Neural crest cell (in vitro differentiated cells): Measurements from ENCODE around the gene CASD1. TPM values are rescaled to one million over a fixed set of nuclear protein-coding genes. Genes with fewer than 3 reads are reported as not detected.

Experiments used
- DNase-seq: peaks from one replicate; pipeline ENCODE4 v3.0.0; 2021; ENCODE audit warnings: low read depth, mixed read lengths, low spot score
- H3K27ac Mint-ChIP-seq: one replicate; pipeline ENCODE4 v1.8.0; 2021; ENCODE audit warnings: mild to moderate bottlenecking, mixed read lengths; ENCODE audit not compliant: unreplicated experiment
- H3K27me3 Mint-ChIP-seq: 2 replicates; pipeline ENCODE4 v1.8.0; 2021; ENCODE audit warnings: low read depth, mild to moderate bottlenecking, mixed read lengths
- H3K36me3 Mint-ChIP-seq: 2 replicates; pipeline ENCODE4 v1.8.0; 2021; ENCODE audit warnings: low read depth, mild to moderate bottlenecking, mixed read lengths
- H3K4me1 Mint-ChIP-seq: 2 replicates; pipeline ENCODE4 v1.8.0; 2021; ENCODE audit warnings: mixed read lengths
- H3K4me3 Mint-ChIP-seq: one replicate; pipeline ENCODE4 v1.8.0; 2021; ENCODE audit warnings: mild to moderate bottlenecking, mixed read lengths
- H3K9me3 Mint-ChIP-seq: 2 replicates; pipeline ENCODE4 v1.8.0; 2021; ENCODE audit warnings: mixed read lengths
- CTCF ChIP-seq: fragments of 200-600 bp; sonication (generic); conservative IDR thresholded peaks from 2 replicates; pipeline ENCODE4 v1.5.0; 2021; ENCODE audit warnings: antibody characterized with exemption, mild to moderate bottlenecking
- total RNA-seq: library from RNA; stranded (reverse); gene quantifications from 2 replicates; pipeline ENCODE4 v1.2.1, GENCODE V29; 2021

The CASD1 gene
- total RNA-seq, 1 donor from 2014 or later = 40.2 TPM

GRCh38 chr7:94559972-94560371 is 50.4 kb downstream of the CASD1 start:
- H3K9me3 Mint-ChIP-seq = peaks cover 2% of the 10 kb centered on the region
- no peak overlapping the region for H3K27ac Mint-ChIP-seq
- DNase-seq = no peak
- H3K4me1 Mint-ChIP-seq = no peaks in the 10 kb centered on the region
- H3K36me3 Mint-ChIP-seq = peaks cover 14% of the 10 kb centered on the region
- no peaks in the 10 kb centered on the region for H3K27me3 Mint-ChIP-seq
- no peak overlapping the region for H3K4me3 Mint-ChIP-seq
- TF ChIP-seq CTCF = no peak

GRCh38 chr7:94561841-94562514 is 52.4 kb downstream of the CASD1 start:
- no peak overlapping the region for H3K27ac Mint-ChIP-seq

GRCh38 chr7:94562525-94562924 is 52.9 kb downstream of the CASD1 start:
- no peak overlapping the region for H3K27ac Mint-ChIP-seq
- no peak for TF ChIP-seq CTCF
- no peak overlapping the region for H3K4me3 Mint-ChIP-seq
- H3K4me1 Mint-ChIP-seq = no peaks in the 10 kb centered on the region
- no peak for DNase-seq
- no peaks in the 10 kb centered on the region for H3K27me3 Mint-ChIP-seq
- H3K36me3 Mint-ChIP-seq = peaks cover 12% of the 10 kb centered on the region
- peaks cover 2% of the 10 kb centered on the region for H3K9me3 Mint-ChIP-seq

More at GRCh38 chr7:94561841-94562514, 52.4 kb downstream of the CASD1 start:
- no peaks in the 10 kb centered on the region for H3K27me3 Mint-ChIP-seq
- no peak for TF ChIP-seq CTCF
- H3K36me3 Mint-ChIP-seq = peaks cover 12% of the 10 kb centered on the region
- DNase-seq = no peak
- H3K9me3 Mint-ChIP-seq = peaks cover 2% of the 10 kb centered on the region
- no peaks in the 10 kb centered on the region for H3K4me1 Mint-ChIP-seq
- no peak overlapping the region for H3K4me3 Mint-ChIP-seq

GRCh38 chr7:94565247-94565894 is 55.8 kb downstream of the CASD1 start:
- no peak overlapping the region for H3K4me3 Mint-ChIP-seq
- no peak for DNase-seq
- H3K36me3 Mint-ChIP-seq = peaks cover 9% of the 10 kb centered on the region
- no peaks in the 10 kb centered on the region for H3K27me3 Mint-ChIP-seq
- no peak overlapping the region for H3K27ac Mint-ChIP-seq
- no peak for TF ChIP-seq CTCF
- H3K4me1 Mint-ChIP-seq = no peaks in the 10 kb centered on the region
- H3K9me3 Mint-ChIP-seq = peaks cover 2% of the 10 kb centered on the region

- Mint-ChIP-seq H3K36me3 (peaks cover 18% of the 10 kb centered on the region), H3K9me3 (peaks cover 5% of the 10 kb centered on the region), H3K4me3 (no peak overlapping the region), H3K27ac (no peak overlapping the region), H3K4me1 (no peaks in the 10 kb centered on the region), H3K27me3 (no peaks in the 10 kb centered on the region)
- no peak for DNase-seq
- TF ChIP-seq CTCF = no peak
These were observed 57.8 kb downstream of the CASD1 start for GRCh38 chr7:94567396-94567795.
